HPDE6-E6E7 (cell line): ENCODE data around the gene IRS2.
"Not testable (repeated sequence)": the region's sequence is repeated elsewhere in the genome, so short reads cannot be mapped to it uniquely, and the experiment has no call there.

Source experiments
- DNase-seq: peaks from one replicate; pipeline ENCODE4 v3.0.0; 2011; ENCODE audit warnings: missing footprints; ENCODE audit errors: extremely low spot score

Gene IRS2

GRCh38 chr13:109786457-109787134 lies at the start of gene IRS2:
Gene IRS2 (minus strand): TSS chr13:109786583. CDS start chr13:109786053, 530 bp downstream.
- peak; percentile 73 for DNase-seq

DNA sequence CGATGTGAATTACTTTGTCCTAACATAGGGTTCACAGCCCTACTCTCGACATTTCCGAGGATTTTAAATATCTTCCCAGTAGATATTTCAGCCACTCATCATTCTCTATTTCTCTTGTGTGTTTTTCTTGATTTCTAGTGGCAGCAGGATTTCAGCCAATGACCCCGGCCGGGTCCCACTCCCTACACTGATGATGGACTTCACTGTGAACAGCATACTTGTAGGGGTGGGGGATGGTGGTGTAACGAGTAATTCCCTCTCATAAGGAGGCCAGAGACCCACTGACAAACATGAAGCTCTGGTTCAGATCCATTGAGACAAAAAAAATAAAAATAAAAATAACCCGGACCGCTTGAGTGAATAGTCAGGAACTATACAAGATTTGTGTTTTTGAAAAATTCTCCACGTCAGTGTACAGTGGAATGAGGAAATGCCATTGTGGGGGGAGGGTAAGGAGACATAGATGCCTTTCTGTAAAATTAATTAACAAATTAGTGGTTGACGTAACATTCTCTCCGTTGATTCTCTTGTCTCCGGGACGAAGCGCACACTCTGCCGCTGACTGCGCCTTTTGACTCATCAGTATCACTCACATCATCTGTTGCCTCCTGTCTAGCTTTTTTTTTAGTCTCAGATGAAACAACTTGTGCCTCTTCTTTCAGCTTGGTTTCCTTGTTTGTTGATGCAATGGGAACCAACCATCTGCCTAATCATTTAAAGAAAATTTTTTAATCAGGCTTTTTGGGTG lies 48.8 kb upstream of the IRS2 start:
- no peak for DNase-seq

GRCh38 chr13:109833940-109834339 lies 47.6 kb upstream of the IRS2 start:
- no peak for DNase-seq

- no peak for DNase-seq
Observed at GRCh38 chr13:109833071-109833470, 46.7 kb upstream of the IRS2 start.

DNA sequence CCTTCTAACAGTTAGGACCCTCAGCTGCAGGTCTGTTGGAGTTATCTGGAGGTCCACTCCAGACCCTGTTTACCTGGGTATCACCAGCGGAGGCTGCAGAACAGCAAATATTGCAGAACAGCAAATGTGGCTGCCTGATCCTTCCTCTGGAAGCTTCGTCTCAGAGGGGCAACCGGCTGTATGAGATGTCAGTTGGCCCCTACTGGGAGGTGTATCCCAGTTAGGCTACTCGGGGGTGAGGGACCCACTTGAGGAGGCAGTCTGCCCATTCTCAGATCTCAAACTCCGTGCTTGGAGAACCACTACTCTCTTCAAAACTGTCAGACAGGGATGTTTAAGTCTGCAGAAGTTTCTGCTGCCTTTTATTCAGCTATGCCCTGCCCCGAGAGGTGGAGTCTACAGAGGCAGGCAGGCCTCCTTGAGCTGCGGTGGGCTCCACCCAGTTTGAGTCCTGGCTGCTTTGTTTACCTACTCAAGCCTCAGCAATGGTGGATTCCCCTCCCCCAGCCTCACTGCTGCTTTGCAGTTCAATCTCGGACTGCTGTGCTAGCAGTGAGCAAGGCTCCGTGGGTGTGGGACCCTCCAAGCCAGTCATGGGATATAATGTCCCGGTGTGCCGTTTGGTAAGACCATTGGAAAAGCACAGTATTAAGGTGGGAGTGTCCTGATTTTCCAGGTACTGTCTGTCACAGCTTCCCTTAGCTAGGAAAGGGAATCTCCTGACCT lies 42.4 kb upstream of the IRS2 start:
- not testable (repeated sequence) for DNase-seq

DNA sequence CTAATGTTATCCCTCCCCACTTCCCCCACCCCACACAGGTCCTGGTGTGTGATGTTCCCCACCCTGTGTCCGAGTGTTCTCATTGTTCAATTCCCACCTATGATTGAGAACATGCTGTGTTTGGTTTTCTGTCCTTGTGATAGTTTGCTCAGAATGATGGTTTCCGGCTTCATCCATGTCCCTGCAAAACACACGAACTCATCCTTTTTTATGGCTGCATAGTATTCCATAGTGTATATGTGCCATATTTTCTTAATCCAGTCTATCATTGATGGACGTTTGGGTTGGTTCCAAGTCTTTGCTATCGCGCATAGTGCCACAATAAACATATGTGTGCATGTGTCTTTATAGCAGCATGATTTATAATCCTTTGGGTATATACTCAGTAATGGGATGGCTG lies 36.8 kb upstream of the IRS2 start:
- DNase-seq: not testable (repeated sequence)

GRCh38 chr13:109821103-109821502 lies 34.7 kb upstream of the IRS2 start:
- no peak for DNase-seq

DNA sequence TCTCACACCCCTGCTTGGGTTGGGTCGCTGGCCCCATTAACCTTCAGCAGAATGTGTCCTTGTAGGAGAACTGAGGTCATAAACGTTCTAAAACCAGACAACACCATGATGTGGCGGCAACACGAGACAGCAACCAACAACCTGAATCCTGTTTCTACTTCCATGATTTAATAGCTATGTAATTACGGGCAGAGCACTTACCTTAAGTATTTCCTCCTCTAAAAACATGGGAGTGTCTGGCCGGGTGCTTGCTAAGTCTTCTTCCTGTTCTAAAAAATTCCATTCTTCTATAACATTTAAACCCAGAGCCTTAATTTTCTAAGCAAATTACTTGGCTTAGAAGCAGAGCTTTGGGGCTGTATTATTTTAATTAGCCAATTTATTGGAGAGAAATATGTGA lies 33.5 kb upstream of the IRS2 start:
- no peak for DNase-seq

DNA sequence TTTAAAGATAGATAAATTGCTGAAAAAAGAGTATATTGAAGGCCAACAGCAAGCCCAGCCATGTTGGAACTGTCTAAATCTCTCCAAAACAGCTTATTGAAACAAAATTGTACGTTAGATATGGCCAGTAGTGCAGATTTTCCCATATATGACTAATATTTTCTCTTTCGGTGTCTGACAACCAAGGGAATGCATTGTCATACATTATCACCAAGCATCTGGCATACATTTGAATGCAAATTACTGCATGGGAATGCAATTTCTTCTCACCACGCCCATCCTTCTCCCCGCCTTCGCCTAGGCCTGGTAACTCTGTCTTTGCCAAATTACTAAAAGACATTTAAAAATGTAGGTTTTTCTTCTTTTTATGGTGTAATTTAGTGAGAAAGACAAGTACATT lies 32.5 kb upstream of the IRS2 start:
- DNase-seq: no peak

- DNase-seq: no peak
Observed at GRCh38 chr13:109817591-109818535, 31.5 kb upstream of the IRS2 start.

GRCh38 chr13:109816808-109817203 lies 30.4 kb upstream of the IRS2 start:
- no peak for DNase-seq

- DNase-seq: peak; percentile 19
Observed at GRCh38 chr13:109816112-109816807, 29.9 kb upstream of the IRS2 start.

DNA sequence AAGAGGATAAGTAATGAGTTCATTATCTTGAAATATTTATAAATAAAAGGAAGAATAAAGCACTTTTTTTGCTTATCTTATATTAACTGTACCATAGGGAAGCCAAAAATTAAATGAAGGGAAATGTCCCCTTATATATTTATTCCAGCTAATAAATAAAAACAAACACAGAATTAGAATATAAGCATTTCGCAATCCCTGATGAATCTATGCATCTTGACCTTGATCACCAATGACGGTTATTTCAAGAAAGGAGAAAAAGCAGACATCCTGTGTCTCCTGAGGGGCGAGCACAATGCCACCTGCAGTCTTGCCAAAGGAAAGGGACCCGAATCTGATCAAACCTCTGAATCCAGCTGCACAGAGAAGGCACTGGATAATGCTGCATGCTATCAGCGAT lies 29.3 kb upstream of the IRS2 start:
- no peak for DNase-seq

GRCh38 chr13:109813663-109814062 lies 27.3 kb upstream of the IRS2 start:
- no peak for DNase-seq

DNA sequence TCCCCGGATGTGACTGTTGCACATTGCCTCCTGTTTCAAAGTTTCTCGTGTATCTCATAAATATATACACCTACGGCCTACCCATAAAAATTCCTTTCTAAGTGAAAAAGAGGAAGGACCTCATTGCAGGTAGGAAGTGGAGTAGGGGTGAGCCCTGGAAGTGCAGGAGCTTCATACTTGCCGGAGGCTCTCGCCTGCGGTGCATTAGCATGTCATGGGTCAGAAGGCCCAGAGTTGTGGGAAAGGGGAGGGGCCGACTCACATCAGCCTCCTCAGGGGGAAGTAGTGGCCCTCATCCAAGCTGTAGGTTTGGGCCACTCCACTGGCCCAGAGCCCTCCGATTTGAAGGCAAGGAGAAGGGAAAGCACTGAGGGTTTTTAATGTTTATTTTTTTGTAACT lies 26.0 kb upstream of the IRS2 start:
- no peak for DNase-seq

DNA sequence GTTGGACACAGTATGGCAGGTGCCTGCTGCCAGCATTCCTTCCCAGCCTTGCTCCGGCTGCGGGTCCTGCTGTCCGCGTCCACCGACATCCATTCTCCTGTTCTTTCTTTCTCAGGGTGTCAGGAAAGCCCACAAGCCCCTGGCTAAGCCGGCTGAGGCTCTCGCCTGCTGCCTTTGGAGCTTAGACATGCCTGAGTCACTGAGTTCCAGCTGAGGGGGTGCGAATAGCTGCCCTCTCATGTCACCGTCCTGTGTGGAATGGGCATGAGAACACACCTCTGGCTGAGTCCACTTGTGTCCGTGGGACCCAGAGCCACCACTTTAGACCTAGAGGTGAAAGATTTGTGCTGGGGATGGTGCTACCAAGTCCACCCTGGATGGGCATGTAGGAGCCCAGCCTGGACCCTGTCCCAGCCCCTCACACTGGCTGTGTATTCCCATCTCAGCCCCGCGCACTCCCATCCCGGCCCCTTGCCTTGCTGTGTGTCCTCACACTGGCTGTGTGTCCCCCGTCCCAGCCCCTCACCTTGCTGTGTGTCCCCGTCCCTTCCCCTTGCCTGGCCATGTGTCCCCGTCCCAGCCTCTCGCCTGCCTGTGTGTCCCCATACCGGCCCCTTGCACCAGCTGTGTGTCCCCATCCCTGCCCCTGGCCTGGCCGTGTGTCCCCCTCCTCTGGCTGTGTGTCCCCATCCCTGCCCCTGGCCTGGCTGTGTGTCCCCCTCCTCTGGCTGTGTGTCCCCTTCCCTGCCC lies 24.6 kb upstream of the IRS2 start:
- no peak for DNase-seq

DNA sequence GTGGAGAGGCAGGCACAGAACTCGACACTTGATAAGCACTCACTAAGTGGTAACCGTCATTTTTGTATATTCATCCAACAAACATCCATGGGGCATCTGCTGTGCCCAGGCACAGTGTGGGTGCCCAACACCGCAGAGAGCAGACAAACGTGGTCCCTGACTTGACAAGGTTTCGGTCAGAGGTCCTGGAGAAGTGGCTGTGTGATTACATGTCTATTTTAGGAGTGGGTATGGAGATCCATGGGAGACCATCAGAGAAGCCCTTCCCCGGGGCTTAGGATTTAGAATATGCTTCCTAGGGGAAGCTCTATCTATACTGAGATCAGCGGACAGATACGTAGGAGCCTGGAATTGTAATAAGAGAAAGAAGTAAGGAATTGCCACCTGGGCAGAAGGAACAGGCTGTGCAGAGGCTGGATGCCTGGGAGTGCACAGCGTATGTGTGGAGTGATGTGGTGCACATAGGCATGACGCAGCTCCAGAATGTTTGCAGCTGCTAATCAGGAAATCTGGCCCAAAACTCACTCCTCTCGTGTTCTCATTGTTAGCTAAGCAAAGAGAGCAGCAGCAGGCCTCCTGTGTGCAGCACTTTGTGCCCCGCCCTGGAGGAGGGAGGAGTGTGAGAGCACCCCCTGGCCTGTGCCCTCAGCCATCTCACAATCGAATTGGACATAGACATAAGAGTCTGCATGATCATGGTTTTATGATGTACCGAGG lies 23.0 kb upstream of the IRS2 start:
- DNase-seq: no peak

DNA sequence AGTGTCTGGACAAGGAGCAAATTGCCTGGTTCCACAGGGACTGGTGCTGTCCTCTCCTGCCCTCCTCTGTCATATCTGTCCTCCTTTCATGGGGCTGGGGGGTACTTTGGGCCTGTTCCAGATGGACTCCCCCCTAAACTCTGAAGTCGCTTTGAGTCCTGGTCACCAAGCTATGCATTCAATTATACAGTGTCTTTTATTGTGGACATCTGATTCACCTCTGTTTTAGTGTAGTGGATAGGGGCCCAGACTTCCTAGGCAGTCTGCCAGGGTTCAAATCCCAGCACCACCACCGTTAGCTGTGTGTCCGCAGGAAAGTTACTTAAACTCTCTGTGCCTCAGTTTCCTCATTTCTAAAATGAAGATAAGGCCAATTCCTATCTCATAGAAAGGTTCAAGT lies 21.0 kb upstream of the IRS2 start:
- DNase-seq: no peak

- no peak for DNase-seq
Observed at GRCh38 chr13:109804654-109805053, 18.3 kb upstream of the IRS2 start.

DNA sequence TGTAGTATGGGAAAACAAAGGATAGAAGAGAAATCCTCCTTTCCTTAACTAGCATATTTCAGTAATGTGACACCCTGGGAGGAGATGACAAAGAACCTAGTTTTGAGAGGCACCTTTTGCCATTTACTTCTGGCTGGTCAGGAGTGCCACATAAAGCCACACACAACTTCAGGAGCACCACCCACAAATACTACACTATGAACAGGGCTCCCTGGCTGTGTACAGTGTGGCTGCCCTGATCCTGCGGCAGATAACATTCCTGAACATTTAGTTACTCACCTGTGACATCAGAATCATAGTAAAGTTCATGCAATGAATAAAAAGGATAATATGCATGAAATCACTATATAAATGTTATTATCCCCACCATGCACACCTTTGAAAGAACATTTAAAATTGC lies 17.4 kb upstream of the IRS2 start:
- DNase-seq: no peak
